ENCODE results near the gene CAPN13.
A peak's percentile ranks its signal among the peaks of the same experiment; 100 is the strongest.
"Not testable (repeated sequence)": the region's sequence is repeated elsewhere in the genome, so short reads cannot be mapped to it uniquely, and the experiment has no call there.

Gene CAPN13

DNA sequence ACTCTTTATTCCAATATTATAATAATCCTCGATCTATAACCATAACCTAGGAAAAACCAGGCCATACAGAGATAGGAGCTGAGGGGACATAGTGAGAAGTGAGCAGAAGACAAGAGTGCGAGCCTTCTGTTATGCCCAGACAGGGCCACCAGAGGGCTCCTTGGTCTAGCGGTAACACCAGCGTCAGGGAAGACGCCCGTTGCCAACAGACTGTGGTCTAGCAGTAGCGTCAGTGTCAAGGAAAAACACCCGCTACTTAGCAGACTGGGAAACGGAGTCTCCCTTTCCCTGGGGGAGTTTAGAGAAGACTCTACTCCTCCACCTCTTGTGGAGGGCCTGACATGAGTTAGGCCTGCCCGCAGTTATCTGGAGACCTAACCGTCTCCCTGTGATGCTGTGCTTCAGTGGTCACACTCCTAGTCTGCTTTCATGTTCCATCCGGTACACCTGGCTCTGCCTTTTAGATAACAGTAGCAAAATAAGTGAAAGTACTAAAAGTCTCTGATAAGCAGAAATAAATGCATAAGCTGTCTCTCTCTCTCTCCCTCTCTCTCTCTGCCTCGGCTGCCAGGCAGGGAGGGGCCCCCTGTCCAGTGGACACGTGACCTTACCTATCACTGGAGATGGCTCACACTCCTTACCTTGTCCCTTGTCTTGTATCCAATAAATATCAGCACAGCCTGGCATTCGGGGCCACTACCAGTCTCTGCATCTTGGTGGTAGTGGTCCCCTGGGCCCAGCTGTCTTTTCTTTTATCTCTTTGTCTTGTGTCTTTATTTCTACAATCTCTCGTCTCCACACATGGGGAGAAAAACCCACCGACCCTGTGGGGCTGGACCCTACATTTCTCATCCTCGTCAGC is 109.8 kb downstream of the CAPN13 start:
- DNase-seq: not testable (repeated sequence)

DNA sequence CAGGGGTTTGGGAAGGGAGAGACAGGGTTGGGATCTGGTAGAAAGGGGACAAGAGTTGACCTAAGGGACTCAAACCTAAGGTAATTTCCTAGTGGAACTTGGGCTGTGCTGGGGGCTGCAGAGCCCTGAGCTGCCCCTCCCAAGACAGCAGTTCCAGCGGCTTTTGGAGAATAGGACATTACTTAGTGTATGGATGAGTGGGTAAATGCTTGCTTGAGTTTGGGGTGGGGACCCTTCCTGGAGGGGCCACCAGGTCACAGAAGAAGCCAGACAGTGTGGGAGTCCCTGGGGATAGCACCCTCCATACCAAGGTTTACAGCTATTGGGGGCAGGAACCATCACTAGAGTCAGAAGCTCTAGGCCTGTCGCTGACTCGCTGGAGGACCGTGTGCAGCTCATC is 111.5 kb downstream of the CAPN13 start:
- DNase-seq: no peak

DNA sequence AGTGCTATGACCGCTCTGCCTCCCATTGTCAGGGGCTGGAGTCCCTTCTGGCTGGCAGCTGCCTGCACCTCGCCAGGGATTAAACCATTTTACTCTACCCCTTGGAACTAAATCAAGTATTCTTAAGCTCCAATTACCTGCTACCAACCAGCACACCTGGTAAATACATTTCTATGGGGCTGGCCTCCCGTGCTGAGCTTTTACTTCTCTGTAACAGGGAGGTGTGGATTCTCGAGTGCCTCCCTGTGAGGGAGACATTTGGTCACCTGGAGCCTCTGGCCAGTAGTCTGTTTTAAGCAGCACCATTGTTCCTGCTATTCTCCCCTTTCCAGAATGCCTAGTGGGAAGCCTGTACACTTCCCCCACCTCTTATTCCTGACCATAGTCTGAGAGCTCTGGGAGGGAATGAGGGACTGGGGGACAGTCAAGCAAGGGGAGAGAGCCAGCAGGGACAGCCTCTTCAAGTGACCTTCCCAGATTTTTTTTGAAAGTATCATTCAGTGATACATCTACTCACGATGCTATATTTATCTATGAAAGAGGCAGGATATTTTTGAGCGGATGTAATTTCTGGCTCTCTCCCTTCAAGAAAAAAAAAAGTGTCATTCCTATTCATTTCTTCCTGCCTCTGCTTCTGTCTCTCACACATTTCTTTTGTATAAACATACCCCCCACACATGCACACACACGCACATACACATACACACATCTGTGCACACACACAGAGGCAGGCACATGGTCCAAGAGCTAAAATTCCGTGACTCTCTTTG is 112.8 kb downstream of the CAPN13 start:
- no peak for DNase-seq

DNA sequence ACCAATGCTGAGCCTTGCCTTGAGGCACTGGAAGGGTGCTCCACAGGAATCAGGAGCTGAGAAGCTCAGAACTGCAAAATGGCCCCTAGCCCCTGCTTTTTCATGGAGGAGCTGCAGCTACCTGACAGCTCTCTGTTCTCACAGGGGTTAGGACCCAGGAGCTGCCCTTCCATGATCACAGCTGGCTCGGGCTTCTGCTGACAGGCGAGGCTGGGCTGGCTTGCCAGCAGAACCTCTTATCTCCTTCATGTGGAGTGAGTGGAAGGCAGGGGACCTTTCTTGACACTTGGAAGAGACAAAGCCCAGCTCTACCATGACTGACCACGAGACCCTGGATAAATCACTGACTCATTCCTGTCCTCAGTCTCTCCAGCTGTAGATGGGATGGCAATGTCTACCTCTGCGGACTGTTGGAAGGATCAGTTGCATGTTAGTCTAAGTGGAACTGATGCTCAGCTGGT is 113.4 kb downstream of the CAPN13 start:
- DNase-seq: no peak

DNA sequence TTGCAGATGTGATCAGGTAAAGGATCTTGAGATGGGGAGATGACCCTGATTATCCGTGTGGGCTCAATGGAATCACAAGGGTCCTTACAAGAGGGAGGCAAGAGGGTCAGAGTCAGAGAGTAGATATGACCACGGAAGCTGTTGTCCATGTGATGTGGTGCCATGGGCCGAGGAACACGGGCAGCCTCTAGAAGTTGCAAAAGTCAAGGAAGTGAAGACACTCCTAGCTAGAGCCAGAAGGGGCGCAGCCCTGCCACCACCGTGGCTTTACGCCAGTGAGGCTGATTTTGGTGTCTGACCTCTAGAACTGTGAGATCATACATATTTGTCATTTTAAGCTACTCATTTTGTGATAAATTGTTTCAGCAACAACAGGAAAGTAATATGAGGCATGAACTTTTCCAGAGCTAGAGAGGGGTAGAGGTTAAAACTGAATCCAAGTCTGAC is 114.4 kb downstream of the CAPN13 start:
- no peak for DNase-seq

DNA sequence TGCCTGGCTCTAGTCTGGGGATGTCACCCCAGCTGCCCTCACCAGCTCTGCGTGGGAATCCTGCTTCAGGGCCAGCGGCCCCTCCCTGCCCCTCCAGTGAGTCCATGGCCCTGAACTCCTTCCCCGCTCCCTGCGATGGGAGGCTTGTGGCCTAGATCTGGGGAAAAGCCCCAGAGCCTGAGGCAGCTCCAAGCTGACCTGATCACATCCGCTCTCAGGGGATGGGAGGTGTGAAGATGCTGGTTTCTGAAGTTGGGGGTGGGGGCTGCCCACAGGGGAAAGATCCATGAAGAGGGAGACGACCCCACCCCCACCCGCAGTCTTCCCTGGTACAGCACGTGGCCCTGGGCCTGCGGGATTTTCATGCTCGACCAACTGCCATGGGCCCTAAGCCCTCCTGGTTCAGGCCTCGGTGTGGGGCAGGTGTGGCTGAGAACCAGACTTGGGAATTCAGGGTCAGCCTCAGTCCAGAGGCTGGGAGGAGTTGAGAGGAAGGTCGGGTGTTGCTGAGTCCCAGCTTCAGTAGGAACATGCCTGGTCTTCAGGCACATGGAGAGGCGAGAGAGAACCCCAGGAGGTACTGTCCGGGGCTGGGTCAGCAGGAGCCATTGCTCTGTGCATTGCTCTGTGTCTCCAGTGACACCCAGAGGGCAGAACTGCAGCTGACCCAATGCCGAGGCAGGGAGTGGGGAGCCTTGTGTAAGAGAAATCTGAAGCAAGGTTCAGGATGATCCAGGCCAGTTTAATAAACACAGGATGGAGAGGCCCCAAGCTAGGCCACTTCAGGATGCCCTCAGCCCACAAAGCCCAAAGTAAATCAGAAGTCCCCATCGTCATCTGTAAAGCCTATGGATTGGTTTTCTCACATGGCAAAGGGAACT is 115.1 kb downstream of the CAPN13 start:
- DNase-seq: peak; percentile 52

DNA sequence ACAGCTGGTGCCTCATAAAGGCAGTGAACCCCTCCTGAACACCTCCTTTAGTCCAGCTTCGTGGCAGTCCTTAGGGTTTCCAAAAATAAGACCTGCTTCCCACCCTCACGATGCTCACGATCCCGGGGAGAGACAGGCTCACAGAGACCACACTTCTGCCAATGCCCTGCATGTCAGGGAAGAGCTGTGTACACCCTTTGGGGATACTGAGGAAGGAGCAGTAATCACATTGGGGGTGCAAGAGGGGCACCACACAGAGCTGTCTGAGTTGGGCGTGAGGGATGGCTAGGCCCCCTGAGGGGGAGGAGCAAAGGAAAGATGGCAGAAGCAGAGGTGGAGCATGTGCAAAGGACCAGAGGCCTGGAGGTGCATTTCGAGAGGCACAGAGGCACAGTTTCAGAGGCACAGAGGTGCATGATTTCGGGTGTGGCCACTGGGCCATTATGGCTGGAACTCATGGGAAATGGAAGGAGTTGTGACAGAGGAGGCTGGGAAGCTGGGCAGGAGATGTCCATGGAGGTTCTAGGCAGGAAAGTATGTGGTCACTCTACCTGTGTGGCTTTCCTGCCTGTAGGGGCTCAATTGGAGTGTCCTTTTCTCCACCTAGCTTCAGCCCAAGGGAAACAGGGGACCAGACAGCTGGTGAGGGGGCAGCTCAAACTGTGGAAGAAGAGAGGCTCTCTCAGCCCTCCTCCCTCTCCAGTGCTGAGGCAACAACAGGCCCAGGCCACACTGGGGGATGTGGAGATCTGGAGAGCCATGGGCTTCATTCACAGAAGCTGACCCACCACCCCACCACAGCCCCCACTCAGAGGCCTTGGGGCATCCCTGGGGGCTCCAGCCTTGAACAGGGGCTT is 115.9 kb downstream of the CAPN13 start:
- DNase-seq: no peak

DNA sequence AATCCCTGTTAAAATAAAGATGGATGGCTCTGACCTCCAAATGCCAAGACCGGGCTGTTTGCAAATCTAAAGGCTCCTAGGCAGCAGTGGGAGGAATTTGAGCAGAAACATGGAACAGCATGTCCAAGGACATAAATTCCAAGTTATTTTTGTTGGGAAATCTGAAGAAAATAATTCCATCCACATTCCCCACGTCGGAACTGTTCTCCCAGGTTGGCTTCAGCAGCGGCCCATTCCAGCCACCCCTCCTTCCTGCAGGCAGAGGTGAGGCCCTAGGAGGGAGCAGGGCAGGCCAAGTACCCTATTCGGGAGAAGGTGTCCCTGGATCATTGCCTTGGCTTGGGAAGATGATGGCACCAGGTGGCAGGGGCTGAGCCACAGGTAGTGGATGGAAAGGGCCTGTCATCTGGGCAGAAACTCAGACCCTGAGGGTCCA is 117.1 kb downstream of the CAPN13 start:
- no peak for DNase-seq

DNA sequence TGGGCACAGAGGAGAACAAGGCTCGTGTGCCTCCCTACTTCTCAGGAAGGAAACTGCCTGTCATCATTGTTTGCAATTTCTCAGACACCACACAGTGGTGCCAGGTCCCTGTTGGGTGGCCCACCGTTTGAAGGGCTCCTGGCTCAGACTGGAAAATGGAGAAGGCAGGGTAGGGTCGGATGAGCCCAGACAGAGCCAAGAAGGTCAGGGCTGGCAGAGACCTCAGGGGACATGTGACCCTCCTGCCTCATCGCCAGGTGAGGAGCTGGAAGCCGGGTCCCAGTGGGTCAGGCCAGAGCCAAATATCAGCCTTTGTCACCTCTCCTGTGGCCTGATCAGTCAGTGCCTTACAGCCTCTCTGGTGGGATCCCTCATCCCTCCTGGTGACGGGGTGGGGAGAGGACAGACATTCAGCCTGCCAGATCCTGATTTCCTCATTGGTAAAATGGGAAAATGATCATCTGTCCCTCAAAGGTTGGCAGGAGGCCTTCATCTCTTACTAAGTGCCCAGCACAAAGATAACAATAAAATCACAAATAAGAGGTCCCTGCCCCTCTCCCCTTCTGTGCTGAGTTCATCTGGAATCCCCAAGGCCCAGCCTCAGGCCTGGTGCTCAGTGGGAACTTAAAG is 117.6 kb downstream of the CAPN13 start:
- no peak for DNase-seq

DNA sequence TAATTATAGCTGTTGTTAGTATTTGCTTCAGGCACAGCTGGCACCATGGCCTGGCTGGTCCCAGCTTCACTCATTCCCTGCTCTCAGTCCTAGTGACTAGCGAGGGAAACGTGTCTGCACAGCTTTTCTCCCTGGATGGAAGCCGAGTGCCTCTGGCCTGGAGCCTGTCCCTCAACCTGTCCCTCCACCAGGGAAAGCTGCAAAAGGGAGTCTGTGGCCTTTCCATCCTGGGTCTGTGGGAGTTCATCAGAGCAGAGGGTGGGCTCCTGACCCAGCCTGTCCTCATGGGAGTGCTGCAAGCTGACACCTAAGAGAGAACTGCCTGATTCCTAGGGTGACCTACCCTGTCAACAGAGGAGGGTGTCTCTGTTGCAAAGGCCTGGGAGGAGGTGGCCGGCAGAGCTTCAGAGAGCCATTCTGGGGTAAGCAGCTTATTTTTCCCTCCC is 118.3 kb downstream of the CAPN13 start:
- DNase-seq: no peak

DNA sequence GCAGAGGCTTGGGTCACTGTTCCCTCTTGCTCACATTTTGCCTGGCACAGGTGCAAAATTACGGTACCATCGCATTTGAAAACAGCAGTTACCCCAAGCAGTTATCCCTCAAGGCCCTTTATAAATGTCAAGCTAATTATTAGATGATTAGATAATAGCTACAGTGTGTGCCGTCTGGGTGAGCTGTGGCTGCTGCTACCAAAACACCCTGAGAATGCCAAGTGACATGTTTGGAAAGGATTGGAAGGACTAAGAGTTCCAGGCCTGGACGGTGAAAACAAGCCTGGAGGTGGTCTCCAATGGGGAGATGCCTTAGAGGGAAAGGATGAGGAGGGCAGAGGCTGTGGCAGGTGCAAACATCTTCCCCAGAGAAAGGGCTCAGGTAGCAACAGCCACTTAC is 120.6 kb downstream of the CAPN13 start:
- DNase-seq: no peak

DNA sequence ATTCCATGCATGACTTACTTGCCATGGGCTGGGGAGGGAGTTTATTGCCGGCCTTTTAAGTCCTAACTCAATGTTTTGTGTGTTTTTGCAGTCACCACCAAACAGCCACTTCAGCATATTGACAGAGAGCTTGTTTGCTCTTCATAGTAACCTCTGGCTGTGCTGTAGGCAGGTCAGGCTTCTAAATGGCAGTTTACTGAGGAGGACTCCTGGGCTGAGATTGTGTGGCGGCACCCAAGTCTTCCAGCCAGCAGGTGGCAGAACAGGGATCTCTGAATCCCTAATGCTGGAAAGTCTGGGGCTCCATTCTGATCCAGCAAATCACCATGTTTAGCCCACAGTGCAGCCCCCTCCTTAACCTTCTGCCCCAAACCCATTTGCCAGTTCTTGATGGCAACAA is 121.2 kb downstream of the CAPN13 start:
- no peak for DNase-seq

DNA sequence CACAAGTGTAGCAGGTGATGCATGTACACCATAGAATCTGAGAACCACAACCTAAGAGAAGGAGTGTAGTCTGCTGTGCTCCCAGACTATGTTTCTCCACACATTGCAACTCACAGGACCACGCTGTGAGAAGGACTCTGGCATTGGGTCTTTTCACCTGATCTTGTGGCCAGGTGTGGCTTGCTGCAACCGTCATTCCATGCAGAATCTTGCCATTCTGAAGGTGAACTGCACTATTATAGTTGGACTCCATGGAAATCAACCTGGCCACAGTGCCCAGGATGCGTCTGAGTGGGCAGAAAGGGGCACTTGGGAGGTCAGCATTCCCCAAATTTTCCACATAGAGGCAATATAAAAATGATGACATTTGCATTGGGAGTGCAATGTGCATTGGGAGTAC is 122.2 kb downstream of the CAPN13 start:
- no peak for DNase-seq

DNA sequence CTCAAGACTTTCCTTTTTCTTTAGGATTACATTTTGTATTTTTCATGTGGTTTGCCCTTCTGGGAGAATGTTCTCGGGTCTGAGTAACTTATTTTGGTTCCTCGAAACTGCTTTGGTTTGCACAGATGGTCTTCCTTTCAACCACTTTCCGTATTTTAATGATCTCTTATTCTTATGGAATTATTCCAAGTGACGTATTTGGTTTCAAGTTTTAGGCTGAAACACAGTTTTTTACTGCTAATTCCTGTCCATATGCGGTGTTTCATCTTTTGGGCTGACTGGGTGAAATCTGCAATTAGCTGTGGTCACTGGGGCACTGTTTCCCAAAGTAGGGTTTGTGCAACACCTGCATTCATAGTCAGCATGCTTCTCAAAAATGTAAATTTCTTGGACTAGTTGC is 122.7 kb downstream of the CAPN13 start:
- DNase-seq: no peak

DNA sequence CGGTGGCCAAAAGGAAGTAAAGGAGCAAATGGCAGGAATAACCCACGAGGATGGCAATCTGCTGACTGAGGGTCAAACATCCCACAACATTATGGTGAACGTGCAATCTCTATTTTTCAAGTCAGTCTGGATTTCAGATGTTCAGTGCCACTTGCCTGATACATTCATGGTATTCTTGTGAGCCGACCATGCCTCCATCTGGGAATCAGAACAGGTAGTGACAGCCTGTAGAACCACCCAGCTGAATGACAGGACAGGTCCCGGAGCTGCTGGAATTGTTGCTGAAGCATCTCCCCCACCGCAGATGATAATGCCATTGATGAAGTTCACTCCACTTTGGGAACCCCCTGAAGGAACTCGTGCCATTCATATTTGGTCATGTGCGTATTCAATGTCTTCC is 123.2 kb downstream of the CAPN13 start:
- no peak for DNase-seq

DNA sequence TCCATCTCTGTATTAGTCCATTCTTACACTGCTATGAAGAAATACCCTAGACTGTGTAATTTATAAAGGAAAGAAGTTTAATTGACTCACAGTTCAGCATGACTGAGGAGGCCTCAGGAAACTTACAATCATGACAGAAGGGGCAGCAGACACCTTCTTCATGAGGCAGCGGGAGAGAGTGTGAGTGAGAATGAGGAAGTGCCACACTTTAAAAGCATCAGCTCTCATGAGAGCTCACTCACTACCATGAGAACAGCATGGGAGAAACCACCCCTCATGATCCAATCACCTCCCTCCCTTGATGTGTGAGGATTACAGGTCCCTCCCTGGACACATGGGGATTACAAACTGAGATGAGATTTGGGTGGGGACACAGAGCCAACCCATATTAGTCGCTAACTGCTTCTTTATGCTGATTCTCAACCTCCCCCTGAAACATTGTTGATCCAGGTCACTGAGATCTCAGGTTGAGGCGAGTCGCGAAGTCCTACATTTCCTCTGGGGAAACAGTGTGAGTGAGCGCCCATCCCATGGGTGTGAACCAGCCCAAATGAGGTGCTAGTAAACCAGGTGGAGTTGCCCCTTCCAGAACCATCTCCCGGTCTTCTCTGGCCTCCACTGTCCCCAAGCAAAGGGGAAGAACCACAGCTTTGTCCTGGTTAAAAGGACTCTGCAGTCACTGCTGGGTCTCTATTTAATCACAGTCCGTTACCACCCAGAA is 123.8 kb downstream of the CAPN13 start:
- no peak for DNase-seq

DNA sequence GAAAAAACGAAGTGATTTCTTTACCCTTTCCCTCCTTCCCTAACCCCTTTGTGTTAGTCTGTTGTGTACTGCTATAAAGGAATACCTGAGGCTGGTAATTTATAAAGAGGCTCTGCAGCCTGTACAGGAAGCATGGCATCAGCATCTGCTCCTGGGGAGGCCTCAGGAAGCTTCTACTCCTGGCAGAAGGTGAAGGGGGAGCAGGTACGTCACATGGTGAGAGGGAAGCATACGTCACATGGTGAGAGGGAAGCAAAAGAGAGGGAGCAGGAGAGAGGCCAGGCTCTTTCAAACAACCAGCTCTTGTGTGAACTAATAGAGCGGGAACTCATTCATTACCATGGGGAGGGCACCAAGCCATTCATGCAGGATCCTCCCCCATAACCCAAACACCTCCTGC is 126.2 kb downstream of the CAPN13 start:
- no peak for DNase-seq

DNA sequence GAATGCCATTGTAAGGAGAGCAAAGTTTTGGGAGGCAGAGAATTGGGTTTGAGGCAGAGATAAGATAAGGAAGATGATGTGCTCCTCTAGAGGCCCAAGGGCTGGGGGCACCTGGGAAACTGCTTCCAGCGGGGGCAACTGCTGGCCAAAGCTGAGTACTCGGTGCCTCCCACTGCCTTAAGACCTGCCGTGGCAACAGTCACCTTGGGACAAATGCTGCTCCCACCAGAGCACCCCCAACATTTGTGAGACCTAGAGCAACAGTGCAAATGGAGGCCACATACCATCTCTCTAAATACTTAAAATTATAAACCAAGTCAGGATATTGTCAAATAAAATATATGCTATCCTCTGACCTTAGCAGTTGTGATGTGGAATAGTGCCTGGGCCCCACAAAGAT is 127.1 kb downstream of the CAPN13 start:
- DNase-seq: no peak

DNA sequence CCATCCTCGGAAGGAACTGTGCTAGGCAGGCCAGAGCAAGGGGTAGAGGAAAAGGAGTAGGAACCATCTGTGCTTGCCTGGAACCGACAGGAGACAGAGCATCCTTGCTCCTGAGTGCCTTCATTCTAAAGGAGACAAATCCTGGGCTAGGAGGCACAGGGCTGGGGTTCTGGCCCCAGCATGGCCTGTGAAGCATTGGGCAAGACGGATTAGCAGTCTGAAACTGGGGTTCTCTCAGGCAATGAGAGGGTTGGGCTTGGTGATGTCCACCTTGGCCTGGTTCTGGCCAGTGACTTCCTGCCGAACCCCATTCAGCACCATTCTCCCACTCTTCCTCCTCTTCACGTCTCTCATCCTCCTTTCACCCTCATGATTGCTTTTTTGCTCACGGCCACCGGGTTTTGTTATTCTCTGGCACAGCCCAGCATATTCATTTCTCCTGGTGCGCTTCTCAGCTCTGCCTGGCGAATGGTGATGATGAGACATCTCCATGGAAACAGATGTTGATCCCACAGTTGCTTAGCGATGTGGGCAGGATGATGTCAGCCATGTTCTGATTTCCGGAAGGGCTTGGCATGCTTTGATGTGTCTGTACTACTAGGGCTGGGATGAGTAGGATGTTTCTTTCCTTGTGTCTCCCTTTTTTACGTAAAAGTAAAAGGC is 127.7 kb downstream of the CAPN13 start:
- peak; percentile 55 for DNase-seq

Data from HCEC 1CT (cell line).